Neural progenitor cell (in vitro differentiated cells): ENCODE data around the gene TMEM109. TPM values are rescaled to one million over a fixed set of nuclear protein-coding genes. Genes with fewer than 3 reads are reported as not detected.
A peak's percentile ranks its signal among the peaks of the same experiment; 100 is the strongest.

Experiments
- DNase-seq: peaks from one replicate; pipeline ENCODE4 v3.0.0-alpha.2; 2016; ENCODE audit warnings: low spot score
- H2AFZ ChIP-seq: fragments of 200-600 bp; sonication (generic); replicated peaks from 2 replicates; pipeline ENCODE4 v1.6.1; 2016; ENCODE audit warnings: antibody characterized with exemption
- H3F3A ChIP-seq: fragments of 200-600 bp; sonication (generic); 2 replicates; pipeline ENCODE4 v1.6.1; 2016; ENCODE audit warnings: antibody characterized with exemption, low read depth
- H3K27ac ChIP-seq: fragments of 200-600 bp; sonication (generic); 2 replicates; pipeline ENCODE4 v1.5.1; 2016; ENCODE audit warnings: mild to moderate bottlenecking
- H3K27me3 ChIP-seq: fragments of 200-600 bp; sonication (generic); 2 replicates; pipeline ENCODE4 v1.6.1; 2016; ENCODE audit warnings: mild to moderate bottlenecking, moderate library complexity
- H3K36me3 ChIP-seq: fragments of 200-600 bp; sonication (generic); 2 replicates; pipeline ENCODE4 v1.5.1; 2016
- H3K4me1 ChIP-seq: fragments of 200-600 bp; sonication (generic); 2 replicates; pipeline ENCODE4 v1.6.1; 2016; ENCODE audit warnings: mixed run types
- H3K4me2 ChIP-seq: fragments of 200-600 bp; sonication (generic); 2 replicates; pipeline ENCODE4 v1.6.1; 2016
- H3K4me3 ChIP-seq: fragments of 200-600 bp; sonication (generic); 2 replicates; pipeline ENCODE4 v1.5.1; 2016
- H3K79me2 ChIP-seq: fragments of 200-600 bp; sonication (generic); 2 replicates; pipeline ENCODE4 v1.6.1; 2016; ENCODE audit warnings: low read depth
- H3K9ac ChIP-seq: fragments of 200-600 bp; sonication (generic); 2 replicates; pipeline ENCODE4 v1.6.1; 2016
- H3K9me3 ChIP-seq: fragments of 200-600 bp; sonication (generic); 2 replicates; pipeline ENCODE4 v1.5.1; 2016; ENCODE audit warnings: low read depth
- H4K20me1 ChIP-seq: fragments of 200-600 bp; sonication (generic); 2 replicates; pipeline ENCODE4 v1.6.1; 2016; ENCODE audit warnings: low read depth
- H3K27ac Mint-ChIP-seq: 3 replicates; pipeline ENCODE4 v1.8.0; 2021; ENCODE audit warnings: mixed read lengths
- H3K27me3 Mint-ChIP-seq: 2 replicates; pipeline ENCODE4 v1.8.0; 2022; ENCODE audit warnings: low read depth, mild to moderate bottlenecking, inconsistent platforms, moderate library complexity, mixed read lengths; ENCODE audit not compliant: insufficient read depth
- H3K36me3 Mint-ChIP-seq: 3 replicates; pipeline ENCODE4 v1.8.0; 2021; ENCODE audit warnings: mixed read lengths
- H3K4me1 Mint-ChIP-seq: 3 replicates; pipeline ENCODE4 v1.8.0; 2021; ENCODE audit warnings: mixed read lengths
- H3K4me3 Mint-ChIP-seq: 3 replicates; pipeline ENCODE4 v1.8.0; 2021; ENCODE audit warnings: mild to moderate bottlenecking, moderate library complexity, mixed read lengths
- H3K9me3 Mint-ChIP-seq: 3 replicates; pipeline ENCODE4 v1.8.0; 2020; ENCODE audit warnings: mixed read lengths
- EZH2 ChIP-seq: fragments of 200-600 bp; sonication (generic); IDR thresholded peaks from 2 replicates; pipeline ENCODE4 v1.6.1; 2017; ENCODE audit warnings: antibody characterized with exemption, mild to moderate bottlenecking, moderate library complexity
- EZH2phosphoT487 ChIP-seq: fragments of 200-600 bp; sonication (generic); IDR thresholded peaks from 2 replicates; pipeline ENCODE4 v1.6.1; 2017; ENCODE audit warnings: antibody characterized with exemption
- total RNA-seq: library from RNA; depleted of rRNA; stranded (reverse); fragments of >200 nt; gene quantifications from 2 replicates; pipeline ENCODE4 v1.2.3, GENCODE V29; 2015; ENCODE audit warnings: low replicate concordance
- TF ChIP-seq, protein P1 (sequence below): fragments of 200-600 bp; sonication (generic); IDR thresholded peaks from 2 replicates; pipeline ENCODE4 v1.5.1; 2017; ENCODE audit warnings: antibody characterized with exemption, mild to moderate bottlenecking

Gene TMEM109
- total RNA-seq, 1 donor from 2014 or later = 22.4 TPM

DNA sequence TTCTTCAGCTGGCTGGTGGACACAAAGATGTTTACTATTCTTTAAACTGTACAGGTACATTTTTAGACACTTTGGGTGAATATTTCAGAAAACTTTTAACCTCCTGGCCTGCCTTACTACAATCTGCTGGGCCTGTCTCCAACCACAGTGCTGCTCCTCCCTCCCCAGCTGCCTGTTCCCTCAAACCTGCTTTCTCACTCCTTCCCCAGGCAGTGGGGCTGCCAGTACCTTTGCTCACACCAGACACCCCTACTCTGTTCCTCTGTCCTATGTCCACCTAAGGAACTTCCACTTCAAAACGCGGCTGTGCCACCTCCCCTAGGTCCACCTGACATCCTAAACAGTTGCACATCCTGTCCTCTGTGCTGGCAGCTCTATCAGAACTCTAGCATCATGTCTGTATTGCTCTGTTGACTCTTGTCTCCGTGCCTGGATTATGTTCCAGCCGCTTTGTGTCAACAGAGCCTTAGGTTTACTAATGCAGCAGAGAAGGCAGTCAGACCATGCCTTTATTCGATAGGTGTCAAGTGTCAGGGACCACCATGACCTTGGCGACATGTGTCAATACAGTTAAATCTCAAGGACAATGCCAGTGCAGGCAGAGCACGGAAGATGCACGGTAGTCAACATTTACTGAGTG is 33.2 kb upstream of the TMEM109 start:
- H3K9ac ChIP-seq = no peak overlapping the region
- H4K20me1 ChIP-seq = no peaks in the 10 kb centered on the region
- Mint-ChIP-seq H3K9me3 (peaks cover 2% of the 10 kb centered on the region), H3K4me1 (peaks cover 22% of the 10 kb centered on the region), H3K4me3 (peak overlapping the region; percentile 3), H3K36me3 (peaks cover 13% of the 10 kb centered on the region), H3K27me3 (peaks cover 2% of the 10 kb centered on the region), H3K27ac (peak overlapping the region; percentile 51)
- no peak overlapping the region for H2AFZ ChIP-seq
- H3K27me3 ChIP-seq = no peaks in the 10 kb centered on the region
- no peaks in the 10 kb centered on the region for H3K79me2 ChIP-seq
- H3K27ac ChIP-seq = no peak overlapping the region
- H3K9me3 ChIP-seq = no peaks in the 10 kb centered on the region
- no peak overlapping the region for H3K4me2 ChIP-seq
- H3F3A ChIP-seq = no peaks in the 10 kb centered on the region
- no peak for TF ChIP-seq EZH2phosphoT487
- TF ChIP-seq, protein P1, sequence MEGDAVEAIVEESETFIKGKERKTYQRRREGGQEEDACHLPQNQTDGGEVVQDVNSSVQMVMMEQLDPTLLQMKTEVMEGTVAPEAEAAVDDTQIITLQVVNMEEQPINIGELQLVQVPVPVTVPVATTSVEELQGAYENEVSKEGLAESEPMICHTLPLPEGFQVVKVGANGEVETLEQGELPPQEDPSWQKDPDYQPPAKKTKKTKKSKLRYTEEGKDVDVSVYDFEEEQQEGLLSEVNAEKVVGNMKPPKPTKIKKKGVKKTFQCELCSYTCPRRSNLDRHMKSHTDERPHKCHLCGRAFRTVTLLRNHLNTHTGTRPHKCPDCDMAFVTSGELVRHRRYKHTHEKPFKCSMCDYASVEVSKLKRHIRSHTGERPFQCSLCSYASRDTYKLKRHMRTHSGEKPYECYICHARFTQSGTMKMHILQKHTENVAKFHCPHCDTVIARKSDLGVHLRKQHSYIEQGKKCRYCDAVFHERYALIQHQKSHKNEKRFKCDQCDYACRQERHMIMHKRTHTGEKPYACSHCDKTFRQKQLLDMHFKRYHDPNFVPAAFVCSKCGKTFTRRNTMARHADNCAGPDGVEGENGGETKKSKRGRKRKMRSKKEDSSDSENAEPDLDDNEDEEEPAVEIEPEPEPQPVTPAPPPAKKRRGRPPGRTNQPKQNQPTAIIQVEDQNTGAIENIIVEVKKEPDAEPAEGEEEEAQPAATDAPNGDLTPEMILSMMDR = no peak
- DNase-seq = no peak
- no peaks in the 10 kb centered on the region for H3K36me3 ChIP-seq
- no peak overlapping the region for H3K4me3 ChIP-seq
- H3K4me1 ChIP-seq = no peaks in the 10 kb centered on the region

DNA sequence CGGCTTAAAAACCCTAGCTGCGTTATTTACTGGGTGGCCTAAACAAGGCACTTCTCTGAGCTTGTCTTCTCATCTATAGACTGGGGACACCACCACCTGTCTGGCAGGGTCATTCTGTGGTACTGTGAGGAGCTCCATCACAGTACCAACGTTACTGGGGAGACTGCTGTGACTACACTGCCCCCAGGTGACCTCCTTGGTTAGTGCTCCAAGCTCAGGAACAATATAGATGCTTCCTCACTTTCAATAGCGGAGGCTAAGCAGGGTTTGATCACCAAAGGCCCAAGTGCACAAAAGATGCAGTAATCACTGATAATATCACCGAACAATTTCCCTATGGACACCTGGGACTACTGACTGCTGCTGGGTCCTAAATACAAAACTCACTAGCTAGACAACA is 26.4 kb upstream of the TMEM109 start:
- Histone ChIP-seq H3K4me3 (no peak overlapping the region), H3F3A (no peaks in the 10 kb centered on the region), H3K4me2 (no peak overlapping the region), H3K9ac (no peak overlapping the region), H2AFZ (no peak overlapping the region), H3K79me2 (no peaks in the 10 kb centered on the region), H4K20me1 (no peaks in the 10 kb centered on the region), H3K27ac (no peak overlapping the region), H3K9me3 (no peaks in the 10 kb centered on the region), H3K4me1 (no peaks in the 10 kb centered on the region), H3K36me3 (no peaks in the 10 kb centered on the region), H3K27me3 (no peaks in the 10 kb centered on the region)
- Mint-ChIP-seq H3K27me3 (peaks cover 2% of the 10 kb centered on the region), H3K27ac (no peak overlapping the region), H3K9me3 (peaks cover 2% of the 10 kb centered on the region), H3K4me1 (no peaks in the 10 kb centered on the region), H3K36me3 (peaks cover 21% of the 10 kb centered on the region), H3K4me3 (no peak overlapping the region)
- TF ChIP-seq, protein P1 = peak; percentile 66
- no peak for TF ChIP-seq EZH2phosphoT487
- DNase-seq = peak; percentile 70

DNA sequence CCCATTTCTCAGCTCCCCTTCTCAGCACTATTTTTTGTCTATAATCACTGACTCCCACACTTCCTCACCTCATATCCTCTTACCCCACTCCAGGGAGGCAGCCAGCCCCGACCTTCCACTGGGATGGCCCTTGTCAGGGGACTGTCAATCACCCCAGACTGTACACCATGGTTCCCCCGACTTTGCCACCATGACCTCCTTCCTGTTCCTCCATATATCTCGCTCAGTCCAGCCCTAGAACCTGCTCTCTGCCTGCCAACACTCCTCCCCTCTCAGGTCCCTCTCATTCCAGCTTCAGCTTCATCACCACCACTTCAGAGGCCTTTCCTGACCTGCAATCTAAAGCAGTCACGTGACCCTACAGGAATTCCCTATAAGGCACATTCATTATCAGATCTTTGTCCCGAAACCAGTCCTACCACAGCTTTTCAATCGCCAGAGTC is 24.1 kb upstream of the TMEM109 start:
- Histone ChIP-seq H4K20me1 (no peaks in the 10 kb centered on the region), H3K27ac (no peak overlapping the region), H3K27me3 (no peaks in the 10 kb centered on the region), H3K9me3 (no peaks in the 10 kb centered on the region), H3F3A (no peaks in the 10 kb centered on the region), H3K36me3 (no peaks in the 10 kb centered on the region), H3K79me2 (no peaks in the 10 kb centered on the region), H3K4me1 (no peaks in the 10 kb centered on the region), H3K4me2 (no peak overlapping the region), H3K4me3 (no peak overlapping the region), H2AFZ (no peak overlapping the region), H3K9ac (no peak overlapping the region)
- Mint-ChIP-seq H3K4me1 (no peaks in the 10 kb centered on the region), H3K9me3 (peaks cover 2% of the 10 kb centered on the region), H3K27me3 (peaks cover 2% of the 10 kb centered on the region), H3K36me3 (peaks cover 14% of the 10 kb centered on the region), H3K4me3 (no peak overlapping the region), H3K27ac (no peak overlapping the region)
- TF ChIP-seq, protein P1 = no peak
- TF ChIP-seq EZH2phosphoT487 (no peak), EZH2 (no peak)
- no peak for DNase-seq
